Skeletal muscle tissue (tissue), 4 donors: Measurements from ENCODE around the gene FH. TPM values are rescaled to one million over a fixed set of nuclear protein-coding genes. Genes with fewer than 3 reads are reported as not detected.
A peak's percentile ranks its signal among the peaks of the same experiment; 100 is the strongest.

Experiments
- H3K27ac ChIP-seq: one replicate; pipeline ENCODE4 v1.7.0; 2013; ENCODE audit warnings: mild to moderate bottlenecking, low read depth, low read length, inconsistent platforms
- H3K27me3 ChIP-seq, 3 donors: one replicate each; pipeline ENCODE4 v1.7.0; 2013; ENCODE audit warnings: low read length in 3 of 3; ENCODE audit not compliant: control insufficient read depth in 3 of 3, insufficient read depth in 3 of 3
- H3K36me3 ChIP-seq, 3 donors: one replicate each; pipeline ENCODE4 v1.7.0; 2013; ENCODE audit warnings: low read length in 3 of 3; ENCODE audit not compliant: control insufficient read depth in 3 of 3, insufficient read depth in 3 of 3
- H3K4me1 ChIP-seq, 3 donors: one replicate each; pipeline ENCODE4 v1.7.0; 2013; ENCODE audit warnings: low read length in 3 of 3, mild to moderate bottlenecking in 3 of 3; ENCODE audit not compliant: control insufficient read depth in 3 of 3, insufficient read depth in 3 of 3
- H3K4me3 ChIP-seq, 3 donors: one replicate each; pipeline ENCODE4 v1.7.0; 2013; ENCODE audit warnings: low read length in 3 of 3
- H3K9ac ChIP-seq, 3 donors: one replicate each; pipeline ENCODE4 v1.7.0; 2013; ENCODE audit warnings: low read length in 3 of 3, mild to moderate bottlenecking in 3 of 3, moderate library complexity in 2 of 3, low read depth in 1 of 3
- H3K9me3 ChIP-seq, 3 donors: one replicate each; pipeline ENCODE4 v1.7.0; 2013; ENCODE audit warnings: low read length in 3 of 3; ENCODE audit not compliant: control insufficient read depth in 3 of 3
- total RNA-seq: library from RNA; depleted of rRNA; stranded (reverse); fragments of >200 nt; gene quantifications from one replicate; pipeline ENCODE4 v1.2.3, GENCODE V29; 2014
- donor health status: Osteomylitis.

Gene FH
- total RNA-seq, 1 donor from 2014 or later: 79.9 TPM

DNA sequence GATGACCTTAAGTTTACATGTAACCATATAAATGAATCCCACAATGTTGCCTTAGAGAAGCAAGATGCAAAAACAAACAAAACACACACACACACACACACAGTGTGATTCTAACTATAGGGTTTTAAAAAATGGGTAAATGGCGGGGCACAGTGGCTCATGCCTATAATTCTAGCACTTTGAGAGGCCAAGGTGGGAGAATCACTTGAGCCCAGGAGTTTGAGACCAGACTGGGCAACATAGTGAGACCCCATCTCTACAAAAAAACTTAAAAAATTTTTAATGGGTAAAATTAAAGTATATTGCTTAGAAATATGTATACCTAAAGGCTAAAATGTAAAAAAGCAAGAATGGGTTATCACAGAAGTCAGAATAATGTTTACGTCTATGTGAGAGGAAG lies 28.5 kb upstream of the FH start:
- H3K27ac ChIP-seq: no peak overlapping the region
- H3K9ac ChIP-seq: no peak overlapping the region
- H3K4me3 ChIP-seq: no peak overlapping the region
- peaks cover 0 to 3% (median 0%) of the 10 kb centered on the region in 3 donors for H3K27me3 ChIP-seq
- no peaks in the 10 kb centered on the region for H3K9me3 ChIP-seq
- H3K4me1 ChIP-seq: no peaks in the 10 kb centered on the region
- H3K36me3 ChIP-seq: no peaks in the 10 kb centered on the region

DNA sequence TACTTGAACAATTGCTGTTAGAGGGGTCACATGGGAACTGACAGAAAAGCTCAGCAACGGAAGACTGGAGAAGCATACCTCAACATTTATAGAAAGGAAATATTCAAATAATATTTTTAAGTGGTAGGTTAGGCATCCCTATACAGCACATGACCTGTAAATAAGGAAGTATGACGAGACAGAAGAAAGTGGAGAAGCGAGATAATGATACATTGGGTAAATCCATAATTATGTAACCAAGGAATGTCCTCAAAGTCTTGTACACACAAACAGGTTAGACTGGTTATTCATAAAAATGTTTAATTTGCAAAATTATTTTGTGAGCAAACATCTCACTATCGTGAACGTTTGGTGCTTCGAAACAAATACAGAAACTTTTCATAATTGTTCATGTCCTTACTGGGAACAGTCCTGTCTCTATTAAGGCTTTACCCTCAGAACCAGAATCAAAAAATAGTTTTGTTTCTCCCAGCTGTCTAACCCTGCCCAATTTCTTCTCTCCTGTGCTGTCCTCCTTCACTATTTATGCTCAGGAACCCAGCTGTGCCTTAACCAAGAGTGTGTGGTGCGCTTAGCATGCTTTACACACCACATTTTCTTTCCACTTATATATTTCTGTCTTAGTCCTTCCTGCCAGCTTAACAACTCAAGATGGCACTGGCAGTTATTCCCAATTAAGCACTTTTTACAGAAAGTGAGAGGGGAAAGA lies 22.8 kb upstream of the FH start:
- H3K27ac ChIP-seq: no peak overlapping the region

DNA sequence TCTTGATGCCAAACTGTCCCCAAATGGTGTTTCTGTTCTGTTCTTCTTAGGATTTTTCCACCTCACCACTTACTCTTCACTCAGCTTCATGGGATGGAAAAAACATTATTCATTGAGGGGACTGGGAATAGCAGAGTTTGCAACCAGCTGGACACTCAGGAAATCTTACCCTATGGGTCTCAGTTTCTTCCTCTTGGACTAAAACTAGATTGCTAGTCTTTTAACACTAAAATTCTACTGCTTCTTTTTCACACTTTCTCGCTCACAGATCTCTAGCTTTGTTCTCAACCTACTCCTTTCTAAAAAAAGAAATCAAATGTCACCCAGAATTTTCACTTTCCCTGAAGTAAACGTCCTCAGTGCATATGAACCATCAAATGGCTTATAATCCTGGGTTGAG lies 17.4 kb upstream of the FH start:
- no peaks in the 10 kb centered on the region for H3K27me3 ChIP-seq
- H3K36me3 ChIP-seq: no peaks in the 10 kb centered on the region
- no peak overlapping the region for H3K27ac ChIP-seq
- H3K9me3 ChIP-seq: no peaks in the 10 kb centered on the region
- H3K4me1 ChIP-seq: no peaks in the 10 kb centered on the region
- H3K4me3 ChIP-seq: no peak overlapping the region
- H3K9ac ChIP-seq: no peak overlapping the region

More for the DNA sequence above, 22.8 kb upstream of the FH start:
- no peaks in the 10 kb centered on the region for H3K4me1 ChIP-seq
- H3K9ac ChIP-seq: no peak overlapping the region
- no peak overlapping the region for H3K4me3 ChIP-seq
- H3K36me3 ChIP-seq: no peaks in the 10 kb centered on the region
- H3K27me3 ChIP-seq: peaks cover 0 to 3% (median 0%) of the 10 kb centered on the region in 3 donors
- H3K9me3 ChIP-seq: no peaks in the 10 kb centered on the region

DNA sequence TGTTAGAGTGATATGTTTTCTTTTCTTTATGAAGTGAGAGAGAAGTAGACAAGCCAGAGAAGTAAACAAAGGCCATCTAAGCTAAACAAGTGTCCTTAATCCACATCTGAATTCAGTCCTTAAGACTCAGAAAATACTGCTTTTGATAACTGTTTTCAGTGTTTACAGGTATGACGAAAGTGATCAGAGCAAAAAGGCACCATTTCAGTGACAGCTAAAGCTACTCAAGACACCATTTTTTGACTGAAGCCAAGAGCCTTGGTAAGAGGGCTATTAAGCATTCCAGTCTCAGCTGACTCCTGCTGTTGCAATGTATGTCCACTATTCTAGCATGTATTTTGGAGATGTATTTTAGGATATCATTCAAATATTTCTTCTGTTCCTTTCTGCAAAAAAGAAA lies 16.7 kb upstream of the FH start:
- H3K27me3 ChIP-seq: no peaks in the 10 kb centered on the region
- no peak overlapping the region for H3K4me3 ChIP-seq
- no peak overlapping the region for H3K27ac ChIP-seq
- H3K36me3 ChIP-seq: no peaks in the 10 kb centered on the region
- no peaks in the 10 kb centered on the region for H3K4me1 ChIP-seq
- H3K9me3 ChIP-seq: no peaks in the 10 kb centered on the region
- H3K9ac ChIP-seq: no peak overlapping the region

GRCh38 chr1:241533326-241534115 lies 14.0 kb upstream of the FH start:
- Histone ChIP-seq H3K9me3 (no peaks in the 10 kb centered on the region), H3K36me3 (no peaks in the 10 kb centered on the region), H3K27me3 (no peaks in the 10 kb centered on the region), H3K4me3 (no peak overlapping the region), H3K9ac (no peak overlapping the region), H3K4me1 (no peaks in the 10 kb centered on the region), H3K27ac (no peak overlapping the region)

DNA sequence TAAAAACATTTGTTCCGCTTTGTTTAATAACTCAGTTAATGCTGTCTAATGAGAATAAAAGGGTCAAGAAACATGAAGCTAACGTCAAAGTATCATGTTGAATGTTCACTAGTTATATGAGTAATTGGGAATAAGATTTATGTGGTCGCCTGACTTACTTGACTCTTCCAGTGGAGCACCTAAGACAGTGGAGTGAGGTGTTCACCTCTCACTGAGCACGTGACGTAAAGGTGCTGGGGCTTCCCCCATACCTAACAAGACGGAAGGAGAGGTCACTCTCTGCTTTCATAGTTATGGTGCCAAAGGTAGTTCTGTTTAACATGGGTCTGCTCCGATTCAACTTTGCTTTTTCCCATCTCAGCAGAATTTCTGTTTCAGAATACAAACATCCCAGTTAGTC lies 13.3 kb upstream of the FH start:
- Histone ChIP-seq H3K9me3 (no peaks in the 10 kb centered on the region), H3K27me3 (no peaks in the 10 kb centered on the region), H3K9ac (no peak overlapping the region), H3K27ac (no peak overlapping the region), H3K4me1 (no peaks in the 10 kb centered on the region), H3K4me3 (no peak overlapping the region), H3K36me3 (no peaks in the 10 kb centered on the region)

DNA sequence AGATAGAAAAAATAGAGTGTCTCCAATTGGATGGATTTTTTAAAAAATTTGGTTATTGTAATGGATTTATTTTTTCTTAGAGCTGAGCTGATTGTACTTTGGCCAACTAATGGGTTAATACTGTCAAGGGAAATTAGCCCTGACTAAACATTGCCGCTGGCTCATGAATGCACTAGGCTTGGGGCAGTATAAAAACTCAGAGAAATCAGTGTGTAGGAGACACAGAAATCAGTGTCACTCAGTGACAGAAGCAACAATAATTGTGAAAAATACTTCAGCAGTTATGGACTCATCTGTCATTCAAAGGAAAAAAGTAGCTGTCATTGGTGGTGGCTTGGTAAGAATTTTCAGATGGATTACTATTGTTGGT lies 12.6 kb upstream of the FH start, which contains the start of gene KMO:
Gene KMO (plus strand): TSS at position 217 of the 370 bp plus-strand sequence. CDS start 67 bp downstream, at position 284.
- H3K9me3 ChIP-seq: no peaks in the 10 kb centered on the region
- H3K4me3 ChIP-seq: peak within 1 kb of the TSS; percentile 58 to 91 (median 64)
- no peaks in the 10 kb centered on the region for H3K36me3 ChIP-seq
- no peaks in the 10 kb centered on the region for H3K27me3 ChIP-seq
- H3K9ac ChIP-seq: peak within 1 kb of the TSS; percentile 57 to 75 (median 57)
- H3K4me1 ChIP-seq: no peaks in the 10 kb centered on the region
- H3K27ac ChIP-seq: no peak within 1 kb of the TSS

DNA sequence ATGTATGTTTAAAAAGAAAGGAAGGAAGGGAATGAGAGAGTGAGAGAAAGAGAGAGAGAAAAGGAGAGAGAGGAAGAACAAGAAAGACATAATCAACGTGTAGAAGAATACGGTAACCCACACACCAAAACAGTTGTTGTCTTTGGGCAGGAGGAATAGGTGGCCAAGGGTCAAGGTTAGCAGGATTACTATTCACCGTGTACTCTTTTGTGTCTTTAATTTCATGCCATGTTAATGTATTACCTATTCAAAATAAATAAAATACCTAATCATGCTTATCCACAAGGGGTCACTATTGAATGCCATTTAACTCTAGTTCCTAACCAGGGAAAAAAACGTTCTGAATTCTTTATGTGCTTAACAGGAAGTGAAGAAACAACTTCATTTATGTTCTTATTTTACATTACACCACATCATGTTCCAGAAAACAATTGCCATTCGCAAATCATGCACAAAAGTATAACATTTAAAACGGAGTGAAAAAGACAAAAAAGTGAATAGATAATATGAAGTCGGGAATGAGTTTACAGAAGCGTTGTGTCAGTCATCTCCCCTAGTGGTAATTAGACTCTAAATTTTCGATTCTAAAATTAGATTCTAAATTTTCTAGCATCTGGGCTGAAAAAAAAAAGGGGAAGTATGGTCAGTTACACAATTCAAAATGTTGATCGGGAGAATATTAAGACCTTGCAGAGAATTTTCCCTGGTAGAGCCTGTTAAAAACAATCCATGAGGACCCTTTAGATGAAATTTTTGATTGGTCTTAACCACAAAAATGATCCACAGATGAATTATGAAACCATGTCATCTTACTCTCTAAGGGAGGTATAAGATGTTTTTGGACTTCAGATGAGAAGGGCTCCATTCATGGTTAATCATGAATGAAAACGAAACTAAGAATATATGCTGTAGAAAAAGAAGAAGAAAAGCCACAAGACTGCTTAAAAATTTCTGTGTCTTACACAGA lies 11.9 kb upstream of the FH start:
- H3K4me1 ChIP-seq: no peaks in the 10 kb centered on the region
- no peak overlapping the region for H3K27ac ChIP-seq
- H3K9ac ChIP-seq: peak overlapping the region; percentile 57 to 75 (median 57)
- H3K27me3 ChIP-seq: no peaks in the 10 kb centered on the region
- H3K9me3 ChIP-seq: no peaks in the 10 kb centered on the region
- H3K36me3 ChIP-seq: no peaks in the 10 kb centered on the region
- peak overlapping the region; percentile 58 to 91 (median 64) for H3K4me3 ChIP-seq

DNA sequence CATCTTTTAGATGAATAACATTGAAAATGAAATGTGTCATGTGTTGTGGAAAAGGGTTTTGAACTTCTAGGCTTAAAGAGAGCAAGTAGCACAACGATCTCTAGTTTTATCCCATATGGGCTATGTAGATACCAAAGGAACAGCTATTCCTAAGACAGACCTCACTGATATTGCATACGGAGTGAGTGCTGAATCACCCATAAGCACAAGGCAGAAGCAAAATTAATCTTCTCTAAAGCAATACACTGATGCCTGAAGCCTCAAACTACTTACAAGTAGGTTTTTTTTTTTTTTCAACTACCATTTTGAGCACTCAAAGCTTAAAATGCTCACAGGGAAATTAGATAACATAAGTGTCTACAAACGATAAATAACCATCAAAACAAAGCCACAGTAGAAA lies 7.6 kb upstream of the FH start:
- H3K36me3 ChIP-seq: no peaks in the 10 kb centered on the region
- H3K9ac ChIP-seq: no peak overlapping the region

More for the DNA sequence above, 7.6 kb upstream of the FH start:
- no peaks in the 10 kb centered on the region for H3K9me3 ChIP-seq
- no peak overlapping the region for H3K27ac ChIP-seq
- no peaks in the 10 kb centered on the region for H3K4me1 ChIP-seq
- no peaks in the 10 kb centered on the region for H3K27me3 ChIP-seq
- no peak overlapping the region for H3K4me3 ChIP-seq
